NCI-H748 (cell line): ENCODE data around the gene HNMT.
"Not testable (repeated sequence)": the region's sequence is repeated elsewhere in the genome, so short reads cannot be mapped to it uniquely, and the experiment has no call there.

Experiments used
- DNase-seq: peaks from one replicate; lab custom pipeline; 2025; ENCODE audit not compliant: unreplicated experiment; lab: John Stamatoyannopoulos, UW

HNMT gene

GRCh38 chr2:137964066-137964858, at the start of gene HNMT:
Gene HNMT (plus strand): TSS chr2:137964473. CDS start chr2:137964492, 19 bp downstream.
- DNase-seq: peak; percentile 59

GRCh38 chr2:137921105-137921880, 43.0 kb upstream of the HNMT start:
- no peak for DNase-seq

GRCh38 chr2:137922171-137922570, 42.1 kb upstream of the HNMT start:
- DNase-seq: not testable (repeated sequence)

- DNase-seq: no peak
These were observed 40.3 kb upstream of the HNMT start for GRCh38 chr2:137924019-137924418.

- DNase-seq: no peak
These were observed 38.7 kb upstream of the HNMT start for GRCh38 chr2:137925599-137925998.

- DNase-seq: no peak
These were observed 36.4 kb upstream of the HNMT start for GRCh38 chr2:137927846-137928245.

- no peak for DNase-seq
These were observed 35.4 kb upstream of the HNMT start for GRCh38 chr2:137928547-137929518.

GRCh38 chr2:137929519-137929916, 34.8 kb upstream of the HNMT start:
- DNase-seq: no peak

GRCh38 chr2:137930146-137930545, 34.1 kb upstream of the HNMT start:
- DNase-seq: no peak

GRCh38 chr2:137935591-137935990, 28.7 kb upstream of the HNMT start:
- DNase-seq: no peak

GRCh38 chr2:137937246-137937645, 27.0 kb upstream of the HNMT start:
- DNase-seq: no peak

GRCh38 chr2:137937778-137938177, 26.5 kb upstream of the HNMT start:
- no peak for DNase-seq

- DNase-seq: no peak
These were observed 26.1 kb upstream of the HNMT start for GRCh38 chr2:137938204-137938603.

GRCh38 chr2:137939026-137939425, 25.2 kb upstream of the HNMT start:
- no peak for DNase-seq

GRCh38 chr2:137940154-137940553, 24.1 kb upstream of the HNMT start:
- DNase-seq: no peak

- DNase-seq: no peak
These were observed 22.0 kb upstream of the HNMT start for GRCh38 chr2:137942037-137942832.

- peak; percentile 43 for DNase-seq
These were observed 21.2 kb upstream of the HNMT start for GRCh38 chr2:137942833-137943677.

GRCh38 chr2:137943678-137944347, 20.5 kb upstream of the HNMT start:
- no peak for DNase-seq

GRCh38 chr2:137944714-137945113, 19.6 kb upstream of the HNMT start:
- no peak for DNase-seq
